Psoas muscle (tissue), 8 donors: ENCODE data around the gene ARHGEF4. TPM values are rescaled to one million over a fixed set of nuclear protein-coding genes. Genes with fewer than 3 reads are reported as not detected.

Experiments used
- ATAC-seq, 4 donors: fragments of 200-7000 bp; cut with Tn5 transposase; one replicate each; pipeline ENCODE4 v1.9.1; 2020; ENCODE audit warnings: moderate library complexity in 3 of 4, mild to moderate bottlenecking in 2 of 4
- DNase-seq, 2 donors: peaks; one replicate each; pipeline ENCODE4 v3.0.0-alpha.2; 2020
- H3K27ac ChIP-seq: fragments of 200-600 bp; one replicate; pipeline ENCODE4 v1.8.0; 2022
- H3K27me3 ChIP-seq, 3 donors: fragments of 200-600 bp in 1 of 3; one replicate each; pipeline versions ENCODE4 v1.6.1 to v1.8.0; 2013 to 2022; ENCODE audit warnings: low read length in 2 of 3, mild to moderate bottlenecking in 2 of 3, moderate library complexity in 1 of 3; ENCODE audit not compliant: insufficient read depth in 3 of 3
- H3K36me3 ChIP-seq, 2 donors: fragments of 200-600 bp in 1 of 2; one replicate each; pipeline versions ENCODE4 v1.6.1 to v1.8.0; 2013 to 2022; ENCODE audit warnings: low read depth in 1 of 2, mild to moderate bottlenecking in 1 of 2, moderate library complexity in 1 of 2; ENCODE audit not compliant: insufficient read depth in 1 of 2
- H3K4me1 ChIP-seq: fragments of 200-600 bp; one replicate; pipeline ENCODE4 v1.8.0; 2022
- H3K4me3 ChIP-seq: fragments of 200-600 bp; one replicate; pipeline ENCODE4 v1.8.0; 2022; ENCODE audit warnings: mild to moderate bottlenecking
- H3K9me3 ChIP-seq: fragments of 200-600 bp; one replicate; pipeline ENCODE4 v1.8.0; 2022
- WGBS, 3 donors: extraction: QIAGEN DNeasy Blood & Tissue Kit; methylation state at CpG; one replicate each; pipeline versions ENCODE4 v1.1.6 to v1.1.7; 2013; 5-methylcytosine and 5-hydroxymethylcytosine counted together
- intact Hi-C, 2 donors: fragments of 100-400 bp; cut with DNase I; formaldehyde crosslinking; loops; one replicate each; pipeline versions ENCODE4 v1.11.0 to v1.14.2; 2022
- polyA plus RNA-seq, 3 donors: library from polyadenylated mRNA; stranded (reverse); fragments of 200-250 nt; gene quantifications; one replicate each; pipeline ENCODE4 v1.2.3, GENCODE V29; 2013
- total RNA-seq, 4 donors: library from RNA; stranded (reverse); fragmentation: NEBNext Ultra II Directional in 2 of 4; extraction: Animal tissue kit (Norgen Biotek cat#: 25700) in 2 of 4; gene quantifications; one replicate each; pipeline versions ENCODE4 v1.2.1 to v1.2.4, GENCODE V29; 2021 to 2023
- TF ChIP-seq, protein P1 (sequence below): fragments of 200-600 bp; IDR thresholded peaks from one replicate; pipeline ENCODE4 v1.8.0; 2022; ENCODE audit warnings: antibody characterized with exemption
- donor health status: healthy with polysubstance abuse.
- donor health status: DM: no; HTN: no; CAD: no; lungs with moderate emphysema.
- donor health status: Bipolar disorder and iron deficiency.
- donor health status: healthy.
- donor health status: DM: yes; HTN: yes; CAD: no.
- donor health status: DM: no; HTN: no; CAD: no.
- donor health status: DM: no; HTN: no; CAD: no.
- donor health status: DM: yes; HTN: yes; CAD: no.

Gene ARHGEF4
- total and polyA plus RNA-seq, 7 donors = 0.63 to 6.9 (median 3.7) TPM

DNA sequence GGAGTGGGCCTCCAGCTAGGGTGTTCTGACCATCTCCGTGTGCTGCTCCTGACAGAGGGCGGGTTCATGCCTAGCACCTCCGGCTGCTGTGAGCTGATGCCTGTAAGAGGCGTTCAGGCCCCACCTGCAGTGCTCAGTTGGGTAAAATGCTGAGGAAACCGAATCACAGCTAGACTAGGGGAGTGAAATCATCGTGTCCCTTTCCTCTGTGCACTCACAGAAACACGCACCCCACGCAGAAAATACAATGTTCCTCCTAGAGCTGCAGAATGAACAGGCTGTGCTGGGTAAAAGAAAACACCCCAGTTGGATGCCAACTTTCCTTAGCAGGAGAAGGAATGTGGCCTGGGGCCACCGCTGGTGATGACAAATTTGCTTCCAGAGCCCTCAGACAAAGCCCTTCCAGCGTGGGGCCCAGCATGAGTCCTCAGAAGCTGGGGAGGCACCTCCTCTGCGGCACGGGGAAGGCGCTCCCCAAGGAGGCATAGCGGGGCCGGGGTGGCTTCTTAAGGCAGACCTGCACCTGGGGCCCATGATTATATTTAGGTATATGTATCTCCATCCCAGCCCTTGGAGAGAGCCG lies 16.3 kb upstream of the ARHGEF4 start:
- peak in 1 of 2 donors; percentile 23 for DNase-seq
- intact Hi-C loops = no loop called here
- ATAC-seq = peak in 1 of 4 donors; percentile 32
- Histone ChIP-seq H3K4me3 (no peak overlapping the region), H3K4me1 (no peaks in the 10 kb centered on the region), H3K36me3 (no peaks in the 10 kb centered on the region), H3K27ac (no peak overlapping the region), H3K9me3 (no peaks in the 10 kb centered on the region), H3K27me3 (peaks cover 0 to 13% (median 0%) of the 10 kb centered on the region in 3 donors)
- TF ChIP-seq, protein P1, sequence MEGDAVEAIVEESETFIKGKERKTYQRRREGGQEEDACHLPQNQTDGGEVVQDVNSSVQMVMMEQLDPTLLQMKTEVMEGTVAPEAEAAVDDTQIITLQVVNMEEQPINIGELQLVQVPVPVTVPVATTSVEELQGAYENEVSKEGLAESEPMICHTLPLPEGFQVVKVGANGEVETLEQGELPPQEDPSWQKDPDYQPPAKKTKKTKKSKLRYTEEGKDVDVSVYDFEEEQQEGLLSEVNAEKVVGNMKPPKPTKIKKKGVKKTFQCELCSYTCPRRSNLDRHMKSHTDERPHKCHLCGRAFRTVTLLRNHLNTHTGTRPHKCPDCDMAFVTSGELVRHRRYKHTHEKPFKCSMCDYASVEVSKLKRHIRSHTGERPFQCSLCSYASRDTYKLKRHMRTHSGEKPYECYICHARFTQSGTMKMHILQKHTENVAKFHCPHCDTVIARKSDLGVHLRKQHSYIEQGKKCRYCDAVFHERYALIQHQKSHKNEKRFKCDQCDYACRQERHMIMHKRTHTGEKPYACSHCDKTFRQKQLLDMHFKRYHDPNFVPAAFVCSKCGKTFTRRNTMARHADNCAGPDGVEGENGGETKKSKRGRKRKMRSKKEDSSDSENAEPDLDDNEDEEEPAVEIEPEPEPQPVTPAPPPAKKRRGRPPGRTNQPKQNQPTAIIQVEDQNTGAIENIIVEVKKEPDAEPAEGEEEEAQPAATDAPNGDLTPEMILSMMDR = no peak
- 23 to 38% (median 32%) methylated on average over 16 of the region's 16 CpGs for whole genome bisulfite sequencing, 3 donors

DNA sequence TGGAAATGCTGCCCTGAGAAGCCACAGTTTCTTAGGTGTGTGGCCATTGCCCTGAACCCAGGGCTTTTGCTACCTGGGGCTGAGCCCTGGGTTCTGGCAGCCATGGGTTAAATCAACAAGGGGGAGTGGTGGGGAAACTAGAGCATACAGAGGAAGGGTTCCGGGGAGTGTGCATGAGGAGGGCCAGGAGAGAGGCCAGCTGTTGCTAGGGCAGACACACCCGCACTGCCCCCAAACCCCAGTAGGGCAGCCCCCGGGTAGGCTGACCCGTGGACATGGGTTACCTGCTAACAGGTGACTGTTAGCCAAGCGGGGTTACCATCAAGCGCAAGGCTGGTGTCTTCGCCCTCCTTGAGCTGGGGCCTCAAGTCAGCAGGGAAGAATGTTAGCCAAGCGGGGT lies 14.8 kb upstream of the ARHGEF4 start:
- ATAC-seq (no peak), DNase-seq (no peak)
- intact Hi-C loops = no loop called here
- Histone ChIP-seq H3K36me3 (no peaks in the 10 kb centered on the region), H3K4me3 (no peak overlapping the region), H3K4me1 (no peaks in the 10 kb centered on the region), H3K27me3 (peaks cover 0 to 13% (median 2%) of the 10 kb centered on the region in 3 donors), H3K9me3 (no peaks in the 10 kb centered on the region), H3K27ac (no peak overlapping the region)
- TF ChIP-seq, protein P1 = no peak
- WGBS, 3 donors = 70 to 77% (median 75%) methylated on average over 7 of the region's 8 CpGs

DNA sequence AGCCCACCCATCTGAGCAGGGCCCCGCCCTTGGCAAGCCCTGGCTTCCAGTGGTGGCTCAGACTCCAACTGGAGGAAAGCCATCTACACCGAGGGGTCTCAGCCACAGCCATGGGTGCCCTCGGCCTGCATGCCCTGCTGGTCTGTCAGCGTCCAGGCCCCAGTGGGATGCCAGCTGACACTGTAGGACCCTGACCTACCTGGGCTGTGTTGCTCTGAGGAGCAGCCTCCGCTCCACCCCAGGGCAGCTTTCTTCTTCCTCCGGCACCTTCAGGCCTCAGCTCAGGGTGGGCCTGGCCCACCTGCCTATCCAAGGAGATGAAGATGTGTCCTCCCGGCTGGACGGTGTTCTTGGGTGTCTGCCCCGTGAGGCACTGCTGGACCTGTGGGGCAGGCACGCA lies 13.9 kb upstream of the ARHGEF4 start:
- intact Hi-C loops = no loop called here
- TF ChIP-seq, protein P1 = no peak
- Histone ChIP-seq H3K4me3 (no peak overlapping the region), H3K27me3 (peaks cover 0 to 13% (median 2%) of the 10 kb centered on the region in 3 donors), H3K27ac (no peak overlapping the region), H3K9me3 (no peaks in the 10 kb centered on the region), H3K36me3 (no peaks in the 10 kb centered on the region), H3K4me1 (no peaks in the 10 kb centered on the region)
- WGBS, 3 donors = 80 to 86% (median 85%) methylated on average over 9 to 10 of the region's 10 CpGs
- ATAC-seq = no peak
- no peak for DNase-seq

DNA sequence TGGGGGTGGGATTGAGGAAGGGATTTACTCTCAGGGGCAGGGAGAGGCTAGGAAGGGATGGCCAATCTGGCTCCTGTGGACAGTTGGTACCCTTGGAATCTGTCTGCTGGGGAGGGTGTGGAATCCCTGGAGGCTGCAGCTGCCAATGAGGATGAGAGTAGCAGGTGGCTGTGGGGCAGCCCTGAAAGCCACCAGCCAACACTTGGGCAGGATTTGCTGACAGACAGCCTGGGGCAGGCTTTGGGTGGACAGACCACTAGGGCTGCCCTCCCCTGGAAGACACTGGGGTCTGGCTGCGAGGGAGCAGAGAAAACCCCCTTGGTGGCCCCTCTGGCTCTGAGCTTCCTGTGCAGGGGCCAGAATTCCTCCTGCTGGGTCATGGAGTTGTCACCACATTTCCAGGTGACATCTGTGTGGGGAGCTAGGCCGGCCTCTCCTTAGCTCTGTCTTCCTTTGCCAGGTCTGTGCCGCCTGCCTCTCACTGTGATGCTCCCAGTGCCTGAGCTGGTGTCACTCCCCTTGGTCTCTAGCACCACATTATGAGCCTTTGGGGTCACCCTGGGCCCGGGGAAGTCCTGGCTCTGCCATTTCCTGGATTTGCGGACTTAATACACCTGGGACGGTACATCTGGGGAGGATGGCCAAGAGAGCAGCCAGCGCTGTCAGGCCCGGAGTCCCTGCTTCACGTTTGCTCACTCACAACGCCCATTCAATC lies 13.4 kb upstream of the ARHGEF4 start:
- no peak overlapping the region for H3K27ac ChIP-seq
- H3K36me3 ChIP-seq = no peaks in the 10 kb centered on the region
- H3K27me3 ChIP-seq = peaks cover 0 to 13% (median 2%) of the 10 kb centered on the region in 3 donors
- ATAC-seq (no peak), DNase-seq (no peak)
- no peaks in the 10 kb centered on the region for H3K4me1 ChIP-seq
- no peaks in the 10 kb centered on the region for H3K9me3 ChIP-seq
- 74 to 78% (median 77%) methylated on average over 10 of the region's 10 CpGs for WGBS, 3 donors
- intact Hi-C loops = no loop called here
- TF ChIP-seq, protein P1 = no peak
- H3K4me3 ChIP-seq = no peak overlapping the region
